Lung microvascular endothelial cell (primary cell): ENCODE data around the gene DIAPH3. TPM values are rescaled to one million over a fixed set of nuclear protein-coding genes. Genes with fewer than 3 reads are reported as not detected.
A peak's percentile ranks its signal among the peaks of the same experiment; 100 is the strongest.
"Not testable (repeated sequence)": the region's sequence is repeated elsewhere in the genome, so short reads cannot be mapped to it uniquely, and the experiment has no call there.

ENCODE experiments used
- DNase-seq, 2 donors: peaks; one replicate each; pipeline versions ENCODE4 v3.0.0 to v3.0.0-alpha.2; 2010; ENCODE audit warnings: low read depth in 2 of 2
- total RNA-seq: library from RNA; depleted of rRNA; stranded (reverse); fragments of >200 nt; gene quantifications from 2 replicates; pipeline ENCODE4 v1.2.1, GENCODE V29; 2014

Gene DIAPH3
- total RNA-seq, 1 donor from 2014 or later = 3.0 TPM

- DNase-seq = no peak
These were observed 69.2 kb downstream of the DIAPH3 start for GRCh38 chr13:60094385-60095088.

DNA sequence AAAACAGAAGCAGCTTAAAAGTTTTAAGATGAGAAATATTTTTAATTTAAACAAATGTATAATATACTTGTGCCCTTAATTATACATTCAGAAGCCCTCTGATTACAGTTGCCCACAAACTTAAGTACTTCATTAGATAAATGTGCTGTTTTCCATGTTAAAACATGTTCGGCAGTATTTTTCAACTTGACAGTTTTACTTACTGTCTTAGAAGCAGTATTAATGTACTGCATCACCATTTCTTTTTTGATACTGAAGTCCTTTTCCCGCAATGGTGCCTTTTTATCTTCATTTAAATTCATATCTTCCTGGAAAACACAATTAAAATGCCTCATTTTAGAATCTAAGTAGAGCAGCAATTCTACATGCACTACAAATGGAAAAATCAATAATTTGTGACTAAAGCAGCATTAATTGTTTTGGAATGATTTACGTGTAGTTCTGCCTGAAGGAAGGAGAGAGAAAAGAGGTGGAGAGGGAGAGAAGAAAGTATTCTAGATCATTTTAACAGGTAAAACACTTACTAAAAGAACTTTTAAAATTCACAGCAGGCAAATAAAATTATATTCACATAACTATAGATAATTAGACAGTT lies 70.2 kb downstream of the DIAPH3 start:
- DNase-seq = no peak

GRCh38 chr13:60091573-60091972 lies 72.2 kb downstream of the DIAPH3 start:
- DNase-seq = no peak

DNA sequence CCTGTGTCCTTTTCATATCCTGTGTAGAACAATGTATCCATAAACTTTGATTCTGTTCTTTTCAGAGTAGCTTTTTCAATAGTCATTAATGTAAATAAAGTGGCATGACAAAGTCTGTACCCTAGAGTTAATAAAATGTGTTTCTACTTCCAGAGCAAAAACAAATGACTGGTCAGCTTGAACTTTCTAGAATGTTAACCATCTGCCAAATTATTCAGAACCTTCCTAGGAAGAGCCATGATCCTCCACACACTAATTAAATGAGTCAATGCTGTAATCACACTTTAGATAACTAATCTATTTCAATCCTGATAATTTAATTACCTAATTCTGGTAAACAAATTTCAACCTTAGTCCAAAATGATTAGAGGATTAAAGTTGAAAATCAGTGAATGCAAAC lies 73.2 kb downstream of the DIAPH3 start:
- DNase-seq = no peak

GRCh38 chr13:60083780-60084179 lies 79.9 kb downstream of the DIAPH3 start:
- not testable (repeated sequence) for DNase-seq

GRCh38 chr13:60080850-60081249 lies 82.9 kb downstream of the DIAPH3 start:
- no peak for DNase-seq

DNA sequence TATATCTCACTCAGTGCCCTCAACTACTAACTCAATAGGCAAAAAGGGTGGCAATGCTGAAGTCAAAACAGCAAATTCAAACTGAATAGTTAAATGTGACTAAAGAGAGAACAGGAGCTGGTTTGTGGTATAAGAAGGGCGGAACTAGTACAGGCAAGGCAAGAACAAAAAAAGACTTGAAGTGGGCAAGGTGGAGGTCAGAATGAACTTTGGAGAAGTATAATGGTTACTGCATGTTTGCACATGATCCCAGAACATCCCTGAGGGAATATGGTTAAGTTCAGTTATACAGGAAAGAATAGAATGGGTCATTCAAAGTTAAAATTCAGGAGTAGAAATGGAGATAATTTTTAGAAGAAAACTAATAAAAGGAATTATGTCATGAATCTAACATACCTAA lies 85.5 kb downstream of the DIAPH3 start:
- no peak for DNase-seq

DNA sequence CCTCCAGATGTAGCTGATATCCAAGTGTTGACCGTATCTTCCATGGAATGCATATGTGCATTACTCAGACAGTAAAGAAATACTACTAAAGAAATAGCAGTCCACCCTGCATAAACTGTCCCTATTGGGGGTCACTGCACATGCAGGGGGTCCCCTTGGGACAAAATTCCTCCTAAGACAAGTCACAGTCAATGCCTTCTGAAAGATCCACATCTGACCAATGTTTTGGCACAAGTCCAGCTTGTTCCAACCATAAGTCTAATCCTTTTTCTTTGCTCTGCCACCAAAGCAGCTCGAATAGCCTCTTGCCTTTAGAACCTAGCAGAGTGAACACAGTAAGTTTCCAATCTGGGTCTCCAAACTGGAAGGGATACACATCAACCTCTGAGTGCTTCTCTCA lies 87.9 kb downstream of the DIAPH3 start:
- DNase-seq = peak in 1 of 2 donors; percentile 0

DNA sequence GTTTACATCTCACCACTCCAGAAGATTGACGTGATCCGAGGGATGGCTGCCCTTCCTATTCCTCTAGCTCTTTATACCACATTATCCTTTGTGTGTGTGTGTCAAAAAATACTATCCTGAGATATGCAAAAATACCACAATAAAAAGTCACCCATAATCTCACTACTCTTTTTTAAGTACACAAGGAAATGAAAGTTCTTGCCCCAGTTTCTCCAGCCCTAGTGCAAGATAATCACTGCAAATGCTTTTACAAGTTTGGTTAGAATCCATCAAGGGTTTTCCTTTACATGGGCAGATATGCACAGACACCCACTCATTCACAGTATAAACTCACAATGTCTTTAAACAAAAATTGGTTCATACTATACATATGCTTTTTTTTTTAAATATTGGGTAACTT lies 89.3 kb downstream of the DIAPH3 start:
- no peak for DNase-seq

- DNase-seq = no peak
These were observed 97.5 kb downstream of the DIAPH3 start for GRCh38 chr13:60066226-60066625.

- no peak for DNase-seq
These were observed 101.2 kb downstream of the DIAPH3 start for GRCh38 chr13:60062502-60062901.

DNA sequence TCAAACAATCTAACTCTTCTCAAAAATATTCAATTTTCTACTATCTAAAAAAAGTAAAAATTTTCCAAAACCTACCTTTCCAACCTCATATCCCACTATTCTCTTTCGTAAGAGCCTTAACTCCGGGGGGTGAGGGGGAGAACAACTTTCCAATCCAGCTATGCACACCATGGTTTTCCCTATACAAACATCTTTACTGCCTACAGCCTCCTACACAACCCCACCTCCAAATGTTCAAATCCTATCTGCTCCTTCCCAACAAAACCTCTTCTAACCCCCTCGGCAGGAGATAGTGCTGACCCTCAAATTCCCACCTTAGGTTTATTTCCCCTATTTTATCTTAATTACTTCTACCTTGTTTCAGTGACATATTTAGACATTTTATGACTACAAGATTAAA lies 102.0 kb downstream of the DIAPH3 start:
- no peak for DNase-seq

- DNase-seq = no peak
These were observed 111.9 kb downstream of the DIAPH3 start for GRCh38 chr13:60051754-60052285.

GRCh38 chr13:60048353-60048752 lies 115.4 kb downstream of the DIAPH3 start:
- DNase-seq = not testable (repeated sequence)

- no peak for DNase-seq
These were observed 115.8 kb downstream of the DIAPH3 start for GRCh38 chr13:60047918-60048317.

GRCh38 chr13:60044321-60044720 lies 119.4 kb downstream of the DIAPH3 start:
- DNase-seq = no peak

GRCh38 chr13:60043262-60043661 lies 120.5 kb downstream of the DIAPH3 start:
- DNase-seq = no peak

GRCh38 chr13:60040668-60041067 lies 123.1 kb downstream of the DIAPH3 start:
- not testable (repeated sequence) for DNase-seq

DNA sequence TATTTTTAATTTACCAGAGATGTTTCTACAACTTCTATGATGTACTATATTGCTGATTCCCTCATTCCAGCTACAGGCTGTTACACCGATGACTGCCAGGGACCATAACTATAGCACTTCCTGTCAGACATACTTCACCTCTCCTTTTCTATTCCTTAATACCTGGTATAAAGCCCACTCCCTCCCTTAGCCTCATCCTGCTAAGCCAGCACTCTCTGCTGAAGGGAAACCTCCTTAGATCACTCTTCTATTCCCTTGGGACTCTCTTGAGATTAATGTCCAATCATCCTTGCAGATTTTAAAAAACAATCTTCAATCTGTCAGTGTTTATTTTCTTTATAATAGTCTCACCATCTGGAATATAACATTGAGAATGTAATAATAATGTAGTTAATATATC lies 127.9 kb downstream of the DIAPH3 start:
- DNase-seq = no peak

DNA sequence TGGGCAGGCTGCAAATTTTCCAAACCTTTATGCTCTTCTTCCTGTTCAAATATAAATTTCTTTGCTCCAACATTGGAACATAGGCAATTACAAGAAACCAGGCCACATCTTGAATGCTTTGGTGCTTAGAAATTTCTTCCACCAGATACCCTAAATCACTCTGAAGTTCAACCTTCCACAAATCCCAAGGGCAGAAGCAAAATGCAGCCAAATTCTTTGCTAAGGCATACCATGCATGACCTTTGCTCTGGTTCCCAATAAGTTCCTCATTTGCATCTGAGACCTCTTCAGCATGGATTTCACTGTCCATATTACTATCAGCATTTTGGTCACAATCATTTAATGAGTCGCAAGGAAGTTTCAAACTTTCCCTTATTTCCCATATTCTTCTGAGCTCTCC lies 130.9 kb downstream of the DIAPH3 start:
- no peak for DNase-seq

- DNase-seq = no peak
These were observed 135.7 kb downstream of the DIAPH3 start for GRCh38 chr13:60028021-60028420.

DNA sequence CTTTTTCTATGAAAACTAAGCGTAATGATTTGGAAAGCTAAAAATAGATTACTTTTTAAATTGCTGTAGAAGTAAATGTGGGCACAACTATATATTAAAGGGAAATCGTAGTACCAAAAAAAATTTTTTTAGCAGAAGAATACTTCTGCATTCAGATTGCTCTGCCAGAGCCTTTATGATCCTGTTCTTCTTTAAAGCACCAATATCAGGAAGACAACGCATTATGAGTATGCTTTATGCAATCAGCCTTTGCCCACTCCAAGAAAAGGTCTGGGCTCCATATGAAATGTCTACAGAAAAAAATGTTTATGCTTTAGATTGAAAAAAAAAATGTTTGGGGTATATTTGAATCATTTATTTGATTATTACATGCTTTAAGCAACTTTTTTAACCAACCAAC lies 137.4 kb downstream of the DIAPH3 start:
- DNase-seq = no peak

DNA sequence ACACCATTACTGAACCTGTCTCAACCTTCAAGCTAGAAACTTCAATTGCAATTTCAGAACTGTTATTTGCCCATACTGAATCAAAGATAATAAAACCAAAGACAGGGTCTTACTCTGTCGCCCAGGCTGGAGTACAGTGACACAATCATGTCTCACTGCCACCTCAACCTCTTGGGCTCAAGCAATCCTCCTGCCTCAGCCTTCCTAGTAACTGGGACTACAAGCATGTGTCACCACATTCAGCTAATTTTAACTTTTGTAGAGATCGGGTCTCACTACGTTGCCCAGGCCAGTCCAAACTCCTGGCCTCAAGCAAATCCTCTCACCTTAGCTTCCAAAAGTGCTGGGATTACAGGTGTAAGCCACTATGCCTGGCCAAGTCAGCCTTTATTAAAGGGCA lies 143.4 kb downstream of the DIAPH3 start:
- DNase-seq = no peak
